Measurements from ENCODE around the gene CMIP. TPM values are rescaled to one million over a fixed set of nuclear protein-coding genes. Genes with fewer than 3 reads are reported as not detected.

CMIP gene
- total RNA-seq, 1 experiment from 2014 or later, result 10.7 TPM

- H3K27ac ChIP-seq, result peak overlapping the region; percentile 37
- DNase-seq (ENCODE audit: low read depth in 1 of 2, low spot score in 2 of 2), result no peak
These were observed 274.0 kb downstream of the CMIP start for GRCh38 chr16:81718637-81719036.

GRCh38 chr16:81719993-81720392 lies 275.4 kb downstream of the CMIP start:
- H3K4me3 ChIP-seq, result no peak overlapping the region
- H3K36me3 ChIP-seq, result no peaks in the 10 kb centered on the region
- H3K27ac ChIP-seq, result peak overlapping the region; percentile 75
- no peaks in the 10 kb centered on the region for H3K9me3 ChIP-seq (replicated peaks)
- H3K27me3 ChIP-seq (replicated peaks), result no peaks in the 10 kb centered on the region
- H3K4me1 ChIP-seq (replicated peaks), result peaks cover 52% of the 10 kb centered on the region
- DNase-seq (ENCODE audit: low read depth in 1 of 2, low spot score in 2 of 2), result no peak

More at GRCh38 chr16:81718637-81719036, 274.0 kb downstream of the CMIP start:
- H3K36me3 ChIP-seq, result no peaks in the 10 kb centered on the region
- H3K4me3 ChIP-seq, result peak overlapping the region; percentile 31
- no peaks in the 10 kb centered on the region for H3K9me3 ChIP-seq (replicated peaks)
- H3K27me3 ChIP-seq (replicated peaks), result no peaks in the 10 kb centered on the region
- peaks cover 52% of the 10 kb centered on the region for H3K4me1 ChIP-seq (replicated peaks)

- DNase-seq (ENCODE audit: low read depth in 1 of 2, low spot score in 2 of 2), result peak in 1 of 2 experiments; percentile 85
- Histone ChIP-seq H3K4me1 (replicated peaks) (peaks cover 52% of the 10 kb centered on the region), H3K4me3 (no peak overlapping the region), H3K27ac (peak overlapping the region; percentile 75), H3K9me3 (replicated peaks) (no peaks in the 10 kb centered on the region), H3K27me3 (replicated peaks) (no peaks in the 10 kb centered on the region), H3K36me3 (no peaks in the 10 kb centered on the region)
These were observed 276.6 kb downstream of the CMIP start for GRCh38 chr16:81720973-81721906.

- peak; percentile 64 to 78 for DNase-seq (ENCODE audit: low read depth in 1 of 2, low spot score in 2 of 2)
- Histone ChIP-seq H3K27ac (no peak overlapping the region), H3K36me3 (no peaks in the 10 kb centered on the region), H3K9me3 (replicated peaks) (no peaks in the 10 kb centered on the region), H3K4me1 (replicated peaks) (peaks cover 43% of the 10 kb centered on the region), H3K4me3 (no peak overlapping the region), H3K27me3 (replicated peaks) (no peaks in the 10 kb centered on the region)
These were observed 278.6 kb downstream of the CMIP start for GRCh38 chr16:81723098-81723723.

- Histone ChIP-seq H3K4me1 (replicated peaks) (peaks cover 11% of the 10 kb centered on the region), H3K27me3 (replicated peaks) (no peaks in the 10 kb centered on the region), H3K36me3 (no peaks in the 10 kb centered on the region), H3K27ac (no peak overlapping the region), H3K9me3 (replicated peaks) (no peaks in the 10 kb centered on the region), H3K4me3 (no peak overlapping the region)
- DNase-seq (ENCODE audit: low read depth in 1 of 2, low spot score in 2 of 2), result no peak
These were observed 283.8 kb downstream of the CMIP start for GRCh38 chr16:81728435-81728834.

- Histone ChIP-seq H3K27me3 (replicated peaks) (no peaks in the 10 kb centered on the region), H3K27ac (no peak overlapping the region), H3K4me1 (replicated peaks) (peaks cover 11% of the 10 kb centered on the region), H3K4me3 (no peak overlapping the region), H3K9me3 (replicated peaks) (no peaks in the 10 kb centered on the region), H3K36me3 (no peaks in the 10 kb centered on the region)
- DNase-seq (ENCODE audit: low read depth in 1 of 2, low spot score in 2 of 2), result no peak
These were observed 284.8 kb downstream of the CMIP start for GRCh38 chr16:81729451-81729850.

GRCh38 chr16:81730090-81731051 lies 285.8 kb downstream of the CMIP start:
- H3K4me1 ChIP-seq (replicated peaks), result peaks cover 11% of the 10 kb centered on the region
- peak overlapping the region; percentile 25 for H3K4me3 ChIP-seq
- no peaks in the 10 kb centered on the region for H3K36me3 ChIP-seq
- peak overlapping the region; percentile 69 for H3K27ac ChIP-seq
- no peaks in the 10 kb centered on the region for H3K27me3 ChIP-seq (replicated peaks)
- DNase-seq (ENCODE audit: low read depth in 1 of 2, low spot score in 2 of 2), result peak; percentile 83 to 88
- no peaks in the 10 kb centered on the region for H3K9me3 ChIP-seq (replicated peaks)

GRCh38 chr16:81731649-81732048 lies 287.0 kb downstream of the CMIP start:
- Histone ChIP-seq H3K36me3 (no peaks in the 10 kb centered on the region), H3K27me3 (replicated peaks) (no peaks in the 10 kb centered on the region), H3K27ac (no peak overlapping the region), H3K4me3 (no peak overlapping the region), H3K9me3 (replicated peaks) (no peaks in the 10 kb centered on the region), H3K4me1 (replicated peaks) (peaks cover 11% of the 10 kb centered on the region)
- DNase-seq (ENCODE audit: low read depth in 1 of 2, low spot score in 2 of 2), result no peak

GRCh38 chr16:81732699-81733098 lies 288.1 kb downstream of the CMIP start:
- Histone ChIP-seq H3K9me3 (replicated peaks) (no peaks in the 10 kb centered on the region), H3K27ac (no peak overlapping the region), H3K27me3 (replicated peaks) (no peaks in the 10 kb centered on the region), H3K4me3 (no peak overlapping the region), H3K4me1 (replicated peaks) (peaks cover 11% of the 10 kb centered on the region), H3K36me3 (no peaks in the 10 kb centered on the region)
- DNase-seq (ENCODE audit: low read depth in 1 of 2, low spot score in 2 of 2), result no peak

- no peak overlapping the region for H3K27ac ChIP-seq
- no peaks in the 10 kb centered on the region for H3K9me3 ChIP-seq (replicated peaks)
These were observed 288.7 kb downstream of the CMIP start for GRCh38 chr16:81733295-81733694.

GRCh38 chr16:81734632-81735434 lies 290.2 kb downstream of the CMIP start:
- Histone ChIP-seq H3K27me3 (replicated peaks) (no peaks in the 10 kb centered on the region), H3K36me3 (no peaks in the 10 kb centered on the region), H3K4me3 (no peak overlapping the region), H3K27ac (no peak overlapping the region), H3K4me1 (replicated peaks) (peaks cover 10% of the 10 kb centered on the region), H3K9me3 (replicated peaks) (no peaks in the 10 kb centered on the region)
- no peak for DNase-seq (ENCODE audit: low read depth in 1 of 2, low spot score in 2 of 2)

More at GRCh38 chr16:81733295-81733694, 288.7 kb downstream of the CMIP start:
- Histone ChIP-seq H3K4me3 (no peak overlapping the region), H3K27me3 (replicated peaks) (no peaks in the 10 kb centered on the region), H3K4me1 (replicated peaks) (peaks cover 11% of the 10 kb centered on the region), H3K36me3 (no peaks in the 10 kb centered on the region)
- DNase-seq (ENCODE audit: low read depth in 1 of 2, low spot score in 2 of 2), result no peak

GRCh38 chr16:81737885-81738536 lies 293.4 kb downstream of the CMIP start:
- no peak overlapping the region for H3K4me3 ChIP-seq

More at GRCh38 chr16:81737885-81738536, 293.4 kb downstream of the CMIP start:
- no peaks in the 10 kb centered on the region for H3K4me1 ChIP-seq (replicated peaks)
- peak; percentile 68 to 80 for DNase-seq (ENCODE audit: low read depth in 1 of 2, low spot score in 2 of 2)
- H3K9me3 ChIP-seq (replicated peaks), result no peaks in the 10 kb centered on the region
- H3K27ac ChIP-seq, result no peak overlapping the region
- H3K36me3 ChIP-seq, result no peaks in the 10 kb centered on the region
- no peaks in the 10 kb centered on the region for H3K27me3 ChIP-seq (replicated peaks)
